HepG2 (cell line): ENCODE results near the gene NUFIP1. TPM values are rescaled to one million over a fixed set of nuclear protein-coding genes. Genes with fewer than 3 reads are reported as not detected.

Source experiments
- ATAC-seq: fragments of 200-7000 bp; cut with Tn5 transposase; 3 replicates; pipeline ENCODE4 v1.9.1; 2020; ENCODE audit warnings: mild to moderate bottlenecking, moderate library complexity
- BruUV-seq: library from RNA; stranded (reverse); fragments of 400-500 nt; replicated peaks from 2 replicates; lab custom pipeline; 2021; lab: Mats Ljungman, UMichigan
- CTCF ChIA-PET: fragments of 300-600 bp; formaldehyde crosslinking; extraction: SDS; loops from one replicate; lab custom pipeline; 2021; ENCODE audit warnings: low total read pairs, inconsistent platforms, low intra/inter-chr PET ratio; lab: Yijun Ruan, JAX
- POLR2A ChIA-PET: fragments of 350-600 bp; sonication (Branson Sonifier 250); formaldehyde crosslinking; loops from one replicate; lab custom pipeline; 2020; ENCODE audit warnings: antibody characterized with exemption, inconsistent platforms; lab: Yijun Ruan, JAX
- DNase-seq: peaks from one replicate; pipeline ENCODE4 v3.0.0-alpha.2; 2015; ENCODE audit warnings: low spot score
- FAIRE-seq: peaks from 3 replicates; lab custom pipeline; 2011; peaks lifted over from hg19 to GRCh38; lab: Jason Lieb, UNC
- H2AFZ ChIP-seq: one replicate; pipeline ENCODE4 v1.6.1; 2011; ENCODE audit warnings: low read length, inconsistent platforms
- H3K27ac ChIP-seq: fragments of 300-600 bp; 3 replicates; pipeline ENCODE4 v1.8.0; 2011; ENCODE audit warnings: mixed run types, mild to moderate bottlenecking, mixed read lengths, low read length, inconsistent platforms; ENCODE audit not compliant: insufficient read depth; ENCODE audit errors: extremely low read length
- H3K27me3 ChIP-seq, 2 experiments: fragments of 200-600 bp in 1 of 2; 2 replicates in 1 of 2; 3 replicates in 1 of 2; pipeline versions ENCODE4 v1.6.0 to v1.8.0; 2011; ENCODE audit warnings: low read length in 2 of 2, mild to moderate bottlenecking in 2 of 2, moderate library complexity in 2 of 2, inconsistent platforms in 1 of 2; ENCODE audit not compliant: insufficient read depth in 2 of 2, control insufficient read depth in 1 of 2
- H3K36me3 ChIP-seq, 2 experiments: fragments of 200-600 bp in 1 of 2; replicated peaks in 1 of 2; 2 replicates in 1 of 2; 3 replicates in 1 of 2; pipeline versions ENCODE4 v1.5.1 to v1.8.0; 2011; ENCODE audit warnings: low read length in 2 of 2, inconsistent platforms in 1 of 2; ENCODE audit not compliant: insufficient read depth in 2 of 2, control insufficient read depth in 1 of 2
- H3K4me1 ChIP-seq: 2 replicates; pipeline ENCODE4 v1.5.1; 2012; ENCODE audit warnings: low read length, inconsistent platforms; ENCODE audit not compliant: insufficient read depth
- H3K4me2 ChIP-seq: 2 replicates; pipeline ENCODE4 v1.6.0; 2011; ENCODE audit warnings: low read depth, low read length, inconsistent platforms
- H3K4me3 ChIP-seq, 3 experiments: fragments of 200-600 bp in 1 of 3; sonication (generic), shearing (Covaris generic) in 1 of 3; replicated peaks in 1 of 3; 2 replicates each; pipeline ENCODE4 v1.5.1; 2011 to 2016; ENCODE audit warnings: low read length in 3 of 3, inconsistent platforms in 2 of 3, low read depth in 2 of 3, mild to moderate bottlenecking in 2 of 3, control low read depth in 1 of 3, mixed read lengths in 1 of 3; ENCODE audit not compliant: insufficient read depth in 1 of 3
- H3K79me2 ChIP-seq: one replicate; pipeline ENCODE4 v1.6.1; 2011; ENCODE audit warnings: low read length, inconsistent platforms; ENCODE audit not compliant: insufficient read depth
- H3K9ac ChIP-seq: 2 replicates; pipeline ENCODE4 v1.6.0; 2011; ENCODE audit warnings: mild to moderate bottlenecking, low read depth, low read length, inconsistent platforms; ENCODE audit not compliant: insufficient read depth
- H3K9me3 ChIP-seq: 2 replicates; pipeline ENCODE4 v1.5.1; 2012; ENCODE audit warnings: mild to moderate bottlenecking, low read length
- H4K20me1 ChIP-seq: 2 replicates; pipeline ENCODE4 v1.6.0; 2011; ENCODE audit warnings: inconsistent platforms, mild to moderate bottlenecking, low read length, moderate library complexity; ENCODE audit not compliant: insufficient read depth
- ADNP ChIP-seq: sonication (generic); formaldehyde crosslinking; IDR thresholded peaks from 2 replicates; pipeline ENCODE4 v1.4.0; 2020; ENCODE audit warnings: missing genetic modification reagents
- KAT2B ChIP-seq: fragments of 150-350 bp; IDR thresholded peaks from 2 replicates; pipeline ENCODE4 v1.6.1; 2014; ENCODE audit warnings: low read depth, low read length, borderline replicate concordance
- RNF2 ChIP-seq: fragments of 450-650 bp; conservative IDR thresholded peaks from 2 replicates; pipeline ENCODE4 v1.6.1; 2016; ENCODE audit warnings: low read depth
- ZNF101 ChIP-seq: sonication (generic); formaldehyde crosslinking; IDR thresholded peaks from 2 replicates; pipeline ENCODE4 v1.4.0; 2020; ENCODE audit warnings: mild to moderate bottlenecking, low read depth, missing genetic modification reagents, borderline replicate concordance
- ZNF24 ChIP-seq: fragments of 450-650 bp; IDR thresholded peaks from 2 replicates; pipeline ENCODE4 v1.6.1; 2017; ENCODE audit warnings: antibody characterized with exemption, mild to moderate bottlenecking
- ZSCAN21 ChIP-seq: sonication (generic); formaldehyde crosslinking; IDR thresholded peaks from 2 replicates; pipeline ENCODE4 v1.8.0; 2022; ENCODE audit warnings: mild to moderate bottlenecking, missing genetic modification reagents, moderate library complexity, borderline replicate concordance
- WGBS: methylation state at CpG from one replicate; pipeline ENCODE4 v1.1.6; 2017; ENCODE audit warnings: low lambda C conversion rate; 5-methylcytosine and 5-hydroxymethylcytosine counted together
- in situ Hi-C: cut with HindIII; loops from 2 replicates; pipeline ENCODE4 v1.10.0; 2017; ENCODE audit warnings: low pct_unique_long_range_greater_than_20kb; ENCODE audit not compliant: extremely low pct_ligation_motif_present
- intact Hi-C: fragments of 100-400 bp; cut with micrococcal nuclease; formaldehyde crosslinking; loops from one replicate; pipeline ENCODE4 v1.10.0; 2022; ENCODE audit not compliant: unreplicated experiment
- polyA plus RNA-seq, 8 experiments: library from polyadenylated mRNA; depleted of rRNA in 3 of 8; stranded (reverse) in 7 of 8; unstranded in 1 of 8; fragments of >200 nt; fragmentation: Illumina TruSeq in 4 of 8; extraction: Trizol in 4 of 8; gene quantifications; 2 replicates each; pipeline versions ENCODE4 v1.2.1 to v1.2.3, GENCODE V29; 2011 to 2016; ENCODE audit warnings: low read depth in 4 of 8, missing spikeins in 1 of 8, mixed read lengths in 1 of 8; ENCODE audit not compliant: insufficient read depth in 1 of 8
- total RNA-seq, 5 experiments: library from RNA; depleted of rRNA; stranded (reverse); fragments of >200 nt; fragmentation: Illumina TruSeq; extraction: Trizol; gene quantifications; 2 replicates each; pipeline ENCODE4 v1.2.3, GENCODE V29; 2016; ENCODE audit warnings: low read depth in 1 of 5
- TF ChIP-seq, protein P1 (sequence below): sonication (generic); formaldehyde crosslinking; IDR thresholded peaks from 2 replicates; pipeline ENCODE4 v1.5.0; 2020; ENCODE audit warnings: mild to moderate bottlenecking, missing genetic modification reagents, borderline replicate concordance

The NUFIP1 gene
- total and polyA plus RNA-seq, 2 of the 13 experiments (the other 11 are each of a cell fraction or from before 2014, with no cell fraction given): 1.9 to 10.3 TPM

DNA sequence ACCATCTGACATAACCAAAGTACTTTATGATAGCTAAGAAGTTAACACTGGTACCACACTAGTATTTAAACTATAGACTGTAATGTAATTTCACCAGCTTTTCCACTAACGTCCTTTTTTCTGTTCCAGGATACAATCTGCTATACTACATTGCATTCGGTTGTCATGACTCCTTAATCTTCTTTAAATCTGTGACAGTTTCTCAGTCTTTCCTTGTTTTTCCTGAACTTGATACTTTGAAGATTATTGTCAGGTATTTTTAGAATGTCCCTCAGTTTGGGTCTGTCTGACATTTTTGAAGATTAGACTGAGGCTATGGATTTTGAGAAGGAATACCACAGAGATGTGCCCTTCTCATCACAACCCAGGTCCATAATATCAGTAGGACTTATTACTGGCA lies 36.6 kb downstream of the NUFIP1 start:
- Histone ChIP-seq H3K27ac (no peak overlapping the region), H3K9me3 (no peaks in the 10 kb centered on the region), H4K20me1 (no peaks in the 10 kb centered on the region), H2AFZ (no peak overlapping the region), H3K4me2 (no peak overlapping the region), H3K36me3 (peaks cover 3 to 35% of the 10 kb centered on the region in 2 experiments; a peak in 4 of 5 replicates), H3K9ac (no peak overlapping the region), H3K4me3 (no peak overlapping the region), H3K79me2 (no peaks in the 10 kb centered on the region), H3K4me1 (no peaks in the 10 kb centered on the region), H3K27me3 (no peaks in the 10 kb centered on the region)
- 98% methylated on average over 2 of the region's 2 CpGs for WGBS
- ATAC-seq (no peak), FAIRE-seq (no peak), DNase-seq (no peak)
- intact Hi-C loops: no loop called here
- TF ChIP-seq ZNF101 (CRISPR knock-in tag) (no peak), KAT2B (no peak), ZSCAN21 (no peak), RNF2 (no peak), ADNP (CRISPR knock-in tag) (no peak), ZNF24 (no peak)
- TF ChIP-seq, protein P1, sequence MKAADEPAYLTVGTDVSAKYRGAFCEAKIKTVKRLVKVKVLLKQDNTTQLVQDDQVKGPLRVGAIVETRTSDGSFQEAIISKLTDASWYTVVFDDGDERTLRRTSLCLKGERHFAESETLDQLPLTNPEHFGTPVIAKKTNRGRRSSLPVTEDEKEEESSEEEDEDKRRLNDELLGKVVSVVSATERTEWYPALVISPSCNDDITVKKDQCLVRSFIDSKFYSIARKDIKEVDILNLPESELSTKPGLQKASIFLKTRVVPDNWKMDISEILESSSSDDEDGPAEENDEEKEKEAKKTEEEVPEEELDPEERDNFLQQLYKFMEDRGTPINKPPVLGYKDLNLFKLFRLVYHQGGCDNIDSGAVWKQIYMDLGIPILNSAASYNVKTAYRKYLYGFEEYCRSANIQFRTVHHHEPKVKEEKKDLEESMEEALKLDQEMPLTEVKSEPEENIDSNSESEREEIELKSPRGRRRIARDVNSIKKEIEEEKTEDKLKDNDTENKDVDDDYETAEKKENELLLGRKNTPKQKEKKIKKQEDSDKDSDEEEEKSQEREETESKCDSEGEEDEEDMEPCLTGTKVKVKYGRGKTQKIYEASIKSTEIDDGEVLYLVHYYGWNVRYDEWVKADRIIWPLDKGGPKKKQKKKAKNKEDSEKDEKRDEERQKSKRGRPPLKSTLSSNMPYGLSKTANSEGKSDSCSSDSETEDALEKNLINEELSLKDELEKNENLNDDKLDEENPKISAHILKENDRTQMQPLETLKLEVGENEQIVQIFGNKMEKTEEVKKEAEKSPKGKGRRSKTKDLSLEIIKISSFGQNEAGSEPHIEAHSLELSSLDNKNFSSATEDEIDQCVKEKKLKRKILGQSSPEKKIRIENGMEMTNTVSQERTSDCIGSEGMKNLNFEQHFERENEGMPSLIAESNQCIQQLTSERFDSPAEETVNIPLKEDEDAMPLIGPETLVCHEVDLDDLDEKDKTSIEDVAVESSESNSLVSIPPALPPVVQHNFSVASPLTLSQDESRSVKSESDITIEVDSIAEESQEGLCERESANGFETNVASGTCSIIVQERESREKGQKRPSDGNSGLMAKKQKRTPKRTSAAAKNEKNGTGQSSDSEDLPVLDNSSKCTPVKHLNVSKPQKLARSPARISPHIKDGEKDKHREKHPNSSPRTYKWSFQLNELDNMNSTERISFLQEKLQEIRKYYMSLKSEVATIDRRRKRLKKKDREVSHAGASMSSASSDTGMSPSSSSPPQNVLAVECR: no peak
- in situ Hi-C loops: loop anchor here (25.0 kb wide), 1 partner anchor 1040 kb away; no protein-coding TSS in a partner anchor
- POLR2A ChIA-PET: no interaction called here
- CTCF ChIA-PET: no interaction called here
- BruUV-seq: no TSS peak
